Cerebellar cortex (tissue), 1 donor: ENCODE data around the gene PLEKHA4.
"Not testable (repeated sequence)": the region's sequence is repeated elsewhere in the genome, so short reads cannot be mapped to it uniquely, and the experiment has no call there.

Source experiments
- DNase-seq: peaks from one replicate; pipeline ENCODE4 v3.0.0-alpha.2; 2015; ENCODE audit warnings: low spot score

PLEKHA4 gene

DNA sequence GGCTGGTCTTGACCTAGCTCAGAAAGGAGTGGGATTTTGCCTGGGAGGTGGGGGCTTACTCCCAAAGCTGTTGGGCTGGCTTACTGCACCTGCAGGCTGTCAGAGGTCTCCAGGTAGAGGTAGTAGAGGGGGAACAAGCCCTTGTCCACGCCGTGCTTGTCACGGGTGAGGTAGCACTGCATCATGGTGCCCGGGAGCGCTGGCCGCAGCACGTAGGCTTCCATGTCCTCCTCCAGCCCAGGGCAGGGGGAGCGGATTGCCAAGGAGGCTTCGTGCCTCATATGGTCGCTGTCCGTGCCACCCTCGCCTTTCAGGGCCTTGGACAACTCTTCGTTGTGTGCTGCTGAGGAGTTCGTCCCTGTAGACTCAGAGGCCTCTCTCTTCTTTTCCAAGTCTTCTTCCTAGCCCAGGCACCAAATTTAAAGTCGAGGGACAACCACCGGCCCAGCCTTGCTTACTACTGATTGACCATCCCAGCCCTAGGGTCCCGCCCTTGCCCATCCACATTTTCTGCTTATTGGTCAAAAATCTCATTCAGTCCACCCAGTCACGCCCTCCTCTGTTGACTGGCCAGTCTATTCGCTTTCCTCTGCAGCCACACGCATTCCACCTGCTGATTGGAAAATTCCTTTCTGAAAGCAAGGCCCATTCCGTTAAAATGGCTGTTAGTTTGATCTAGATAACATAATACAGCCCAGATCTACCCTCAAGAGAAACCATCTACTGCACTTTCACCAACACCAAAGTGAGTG lies 19.6 kb upstream of the PLEKHA4 start:
- no peak for DNase-seq

DNA sequence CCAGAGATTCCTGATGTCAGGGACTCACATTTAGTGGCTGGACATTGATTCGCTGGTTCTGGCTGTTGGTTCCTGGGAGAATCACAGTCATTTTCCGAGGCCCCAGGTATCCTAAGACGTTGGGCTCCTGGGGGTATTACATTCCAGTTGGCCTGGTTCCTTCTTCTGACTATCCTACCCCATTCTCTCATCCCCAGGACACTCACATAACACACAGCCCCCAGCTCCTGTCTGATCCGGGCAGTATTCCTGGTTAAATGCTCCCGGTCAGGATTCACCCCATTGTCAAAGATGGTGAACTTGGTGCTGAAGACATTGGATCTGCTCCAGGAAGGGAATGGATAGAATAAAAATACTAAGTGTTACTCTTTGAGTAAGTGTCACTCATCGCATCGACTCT lies 15.3 kb upstream of the PLEKHA4 start:
- no peak for DNase-seq

DNA sequence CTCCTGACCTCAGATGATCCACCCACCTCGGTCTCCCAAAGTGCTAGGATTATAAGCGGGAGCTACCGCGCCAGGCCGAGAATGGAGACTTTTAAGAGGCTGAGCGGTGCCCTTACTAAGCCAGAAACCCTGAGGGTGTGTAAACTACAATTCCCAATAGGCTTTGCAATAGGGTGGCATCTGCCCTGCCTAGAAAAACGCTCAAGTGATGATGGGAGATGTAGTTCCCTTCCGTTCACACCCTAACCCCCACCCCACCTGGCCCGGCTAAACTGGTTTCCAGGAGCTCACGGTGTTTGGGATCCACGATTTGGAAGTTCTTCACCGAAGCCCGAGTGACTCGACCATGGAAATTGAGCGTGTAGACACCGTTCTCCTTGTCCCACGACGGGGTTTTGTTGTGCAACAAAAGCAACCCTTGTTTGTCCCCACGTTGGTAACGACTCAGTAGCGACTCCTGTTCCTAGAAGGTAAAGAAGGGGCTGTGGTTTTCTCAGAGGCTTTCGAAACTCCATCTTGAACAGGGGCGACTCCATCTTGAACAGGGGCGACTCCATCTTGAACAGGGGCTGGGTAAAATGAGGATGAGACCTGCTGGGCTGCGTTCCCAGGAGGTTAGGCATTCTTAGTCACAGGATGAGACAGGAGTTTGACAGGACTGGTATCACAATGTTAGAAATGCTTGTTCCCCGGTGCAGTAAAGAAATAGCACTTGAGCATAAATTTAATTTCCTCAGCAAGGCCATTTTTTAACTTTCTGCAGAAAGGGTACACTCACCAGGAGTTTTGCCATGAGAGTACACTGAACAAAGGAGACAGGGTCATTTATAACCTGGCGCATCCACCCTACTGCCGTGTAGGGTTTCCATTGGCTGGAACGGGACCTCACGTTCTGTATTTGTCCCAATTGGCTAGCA lies 13.6 kb upstream of the PLEKHA4 start:
- DNase-seq: peak; percentile 64

DNA sequence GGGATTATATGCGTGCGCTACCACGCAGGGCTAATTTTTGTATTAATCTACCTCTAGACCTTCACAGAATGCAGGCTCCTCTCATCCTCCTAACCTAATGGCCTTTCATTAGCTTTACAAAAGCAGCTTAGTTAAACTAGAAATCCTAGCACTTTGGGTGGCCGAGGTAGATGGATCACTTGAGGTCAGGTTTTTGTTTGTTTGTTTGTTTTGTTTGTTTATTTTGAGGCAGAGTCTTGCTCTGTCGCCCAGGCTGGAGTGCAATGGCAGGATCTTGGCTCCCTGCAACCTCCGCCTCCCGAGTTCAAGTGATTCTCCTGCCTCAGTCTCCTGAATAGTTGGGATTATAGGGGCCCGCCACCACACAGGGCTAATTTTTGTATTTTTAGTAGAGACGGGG lies 11.3 kb upstream of the PLEKHA4 start:
- DNase-seq: not testable (repeated sequence)

DNA sequence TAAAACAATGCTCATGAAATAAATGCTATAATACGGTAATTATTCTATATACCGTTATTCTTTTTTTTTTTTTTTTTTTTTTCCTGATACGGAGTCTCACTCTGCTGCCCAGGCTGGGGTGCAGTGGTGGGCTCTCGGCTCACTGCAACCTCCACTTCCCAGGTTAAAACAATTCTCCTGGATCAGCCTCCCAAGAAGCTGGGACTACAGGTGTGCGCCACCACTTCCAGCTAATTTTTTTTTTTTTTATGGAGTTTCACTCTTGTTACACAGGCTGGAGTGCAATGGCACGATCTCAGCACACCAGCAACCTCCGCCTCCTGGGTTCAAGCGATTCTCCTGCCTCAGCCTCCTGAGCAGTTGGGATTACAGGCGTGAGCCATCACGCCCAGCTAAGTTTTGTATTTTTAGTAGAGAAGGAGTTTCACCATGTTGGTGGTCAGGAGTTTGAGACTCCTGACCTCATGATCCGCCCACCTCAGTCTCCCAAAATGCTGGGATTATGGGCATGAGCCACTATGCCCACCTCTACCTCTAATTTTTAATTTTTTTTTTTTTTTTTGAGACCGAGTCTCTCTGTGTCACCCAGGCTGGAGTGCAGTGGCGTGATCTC lies 10.7 kb upstream of the PLEKHA4 start:
- DNase-seq: no peak

DNA sequence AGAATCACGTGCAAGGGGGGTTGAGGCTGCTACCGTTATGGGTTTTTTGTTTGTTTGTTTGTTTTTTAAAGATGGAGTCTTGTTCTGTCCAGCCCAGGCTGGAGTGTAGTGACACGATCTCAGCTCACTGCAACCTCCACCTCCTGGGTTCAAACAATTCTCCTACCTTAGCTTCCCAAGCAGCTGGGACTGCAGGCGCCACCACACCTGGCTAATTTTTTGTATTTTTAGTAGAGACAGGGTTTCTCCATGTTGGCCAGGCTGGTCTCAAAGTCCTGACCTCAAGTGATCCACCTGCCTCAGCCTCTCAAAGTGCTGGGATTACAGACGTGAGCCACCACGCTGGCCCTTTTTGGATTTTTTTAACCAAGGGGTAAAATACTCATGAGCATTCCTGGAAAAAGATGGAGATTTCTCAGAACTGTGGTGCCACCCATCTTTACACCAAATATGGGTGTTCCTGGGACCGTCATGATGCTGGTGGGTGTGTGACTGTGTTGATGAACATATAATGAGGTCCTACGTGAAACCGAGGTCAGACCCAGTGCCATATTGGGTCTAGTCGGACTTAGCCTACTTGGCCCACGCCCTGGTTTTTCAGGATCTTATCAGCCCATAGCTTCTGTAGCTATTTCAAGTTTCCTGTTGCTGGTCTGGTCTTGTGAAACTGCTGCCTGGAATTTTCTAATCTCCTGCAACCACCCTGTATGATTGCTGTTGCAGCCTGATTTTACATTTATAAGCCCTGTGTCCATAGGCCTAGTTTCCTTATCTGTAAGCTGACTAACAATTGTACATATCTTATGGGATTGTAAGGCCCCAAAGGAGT lies 10.0 kb upstream of the PLEKHA4 start:
- DNase-seq: peak; percentile 30

DNA sequence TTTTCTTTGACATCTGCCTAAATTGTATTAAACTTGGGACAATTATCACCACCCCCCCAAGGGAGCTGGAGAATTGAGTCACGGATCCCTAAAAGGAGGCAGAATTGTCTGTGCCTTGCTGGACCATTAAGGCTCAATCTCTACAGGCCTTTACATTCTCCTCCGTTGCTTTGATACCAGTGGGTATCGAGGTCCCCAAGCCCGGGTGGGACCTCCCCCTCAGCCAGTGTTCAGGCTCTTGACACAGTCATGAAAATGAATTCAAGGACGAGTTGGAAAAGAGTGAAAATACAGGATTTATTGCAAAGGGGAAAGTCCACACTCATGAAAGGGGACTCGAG lies 9.4 kb upstream of the PLEKHA4 start:
- DNase-seq: no peak

DNA sequence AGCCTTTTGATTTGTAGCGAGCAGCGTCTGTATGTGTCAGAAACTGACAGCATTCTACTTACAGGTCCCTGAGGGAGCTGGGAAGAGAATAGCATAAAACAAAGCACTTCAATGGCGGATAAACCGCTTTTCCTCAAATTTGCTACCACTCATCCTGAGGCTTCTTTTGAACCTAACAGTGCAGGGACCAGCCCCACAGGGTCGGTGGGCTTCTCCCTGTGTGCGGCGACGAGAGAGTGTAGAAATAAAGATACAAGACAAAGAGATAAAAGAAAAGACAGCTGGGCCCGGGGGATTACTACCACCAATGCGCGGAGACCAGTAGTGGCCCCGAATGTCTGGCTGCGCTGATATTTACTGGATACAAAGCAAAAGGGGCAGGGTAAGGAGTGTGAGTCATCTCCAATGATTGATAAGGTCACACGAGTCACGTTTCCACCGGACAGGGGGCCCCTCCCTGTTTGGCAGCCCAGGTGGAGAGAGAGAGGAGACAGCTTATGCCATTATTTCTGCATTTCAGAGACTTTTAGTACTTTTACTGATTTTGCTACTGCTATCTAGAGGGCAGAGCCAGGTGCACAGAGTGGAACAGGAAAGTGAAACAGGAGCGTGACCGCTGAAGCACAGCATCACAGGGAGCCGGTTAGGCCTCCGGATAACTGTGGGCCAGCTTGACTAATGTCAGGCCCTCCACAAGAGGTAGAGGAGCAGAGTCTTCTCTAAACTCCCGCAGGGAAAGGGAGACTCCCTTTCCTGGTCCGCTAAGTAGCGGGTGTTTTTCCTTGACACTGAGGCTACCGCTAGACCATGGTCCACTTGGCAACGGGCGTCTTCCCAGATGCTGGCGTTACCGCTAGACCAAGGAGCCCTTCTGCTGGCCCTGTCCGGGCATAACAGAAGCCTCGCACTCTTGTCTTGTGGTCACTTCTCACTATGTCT lies 7.9 kb upstream of the PLEKHA4 start:
- DNase-seq: not testable (repeated sequence)

DNA sequence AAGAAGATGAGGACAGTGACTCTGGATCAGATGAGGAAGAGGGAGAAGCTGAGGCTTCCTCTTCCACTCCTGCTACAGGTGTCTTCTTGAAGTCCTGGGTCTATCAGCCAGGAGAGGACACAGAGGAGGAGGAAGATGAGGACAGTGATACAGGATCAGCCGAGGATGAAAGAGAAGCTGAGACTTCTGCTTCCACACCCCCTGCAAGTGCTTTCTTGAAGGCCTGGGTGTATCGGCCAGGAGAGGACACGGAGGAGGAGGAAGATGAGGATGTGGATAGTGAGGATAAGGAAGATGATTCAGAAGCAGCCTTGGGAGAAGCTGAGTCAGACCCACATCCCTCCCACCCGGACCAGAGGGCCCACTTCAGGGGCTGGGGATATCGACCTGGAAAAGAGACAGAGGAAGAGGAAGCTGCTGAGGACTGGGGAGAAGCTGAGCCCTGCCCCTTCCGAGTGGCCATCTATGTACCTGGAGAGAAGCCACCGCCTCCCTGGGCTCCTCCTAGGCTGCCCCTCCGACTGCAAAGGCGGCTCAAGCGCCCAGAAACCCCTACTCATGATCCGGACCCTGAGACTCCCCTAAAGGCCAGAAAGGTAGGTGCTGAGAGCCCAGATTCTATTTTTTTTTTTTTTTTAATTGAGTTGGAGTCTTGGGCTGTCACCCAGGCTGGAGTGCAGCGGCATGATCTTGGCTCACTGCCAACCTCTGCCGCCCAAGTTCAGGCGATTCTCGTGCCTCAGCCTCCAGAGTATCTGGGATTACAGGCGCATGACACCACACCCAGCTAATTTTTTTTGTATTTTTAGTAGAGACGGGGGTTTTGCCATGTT lies 6.1 kb upstream of the PLEKHA4 start:
- DNase-seq: peak; percentile 33

DNA sequence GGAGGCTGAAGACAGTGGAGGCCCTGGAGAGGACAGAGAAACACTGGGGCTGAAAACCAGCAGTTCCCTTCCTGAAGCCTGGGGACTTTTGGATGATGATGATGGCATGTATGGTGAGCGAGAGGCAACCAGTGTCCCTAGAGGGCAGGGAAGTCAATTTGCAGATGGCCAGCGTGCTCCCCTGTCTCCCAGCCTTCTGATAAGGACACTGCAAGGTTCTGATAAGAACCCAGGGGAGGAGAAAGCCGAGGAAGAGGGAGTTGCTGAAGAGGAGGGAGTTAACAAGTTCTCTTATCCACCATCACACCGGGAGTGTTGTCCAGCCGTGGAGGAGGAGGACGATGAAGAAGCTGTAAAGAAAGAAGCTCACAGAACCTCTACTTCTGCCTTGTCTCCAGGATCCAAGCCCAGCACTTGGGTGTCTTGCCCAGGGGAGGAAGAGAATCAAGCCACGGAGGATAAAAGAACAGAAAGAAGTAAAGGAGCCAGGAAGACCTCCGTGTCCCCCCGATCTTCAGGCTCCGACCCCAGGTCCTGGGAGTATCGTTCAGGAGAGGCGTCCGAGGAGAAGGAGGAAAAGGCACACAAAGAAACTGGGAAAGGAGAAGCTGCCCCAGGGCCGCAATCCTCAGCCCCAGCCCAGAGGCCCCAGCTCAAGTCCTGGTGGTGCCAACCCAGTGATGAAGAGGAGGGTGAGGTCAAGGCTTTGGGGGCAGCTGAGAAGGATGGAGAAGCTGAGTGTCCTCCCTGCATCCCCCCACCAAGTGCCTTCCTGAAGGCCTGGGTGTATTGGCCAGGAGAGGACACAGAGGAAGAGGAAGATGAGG lies 5.3 kb upstream of the PLEKHA4 start:
- DNase-seq: peak; percentile 18

DNA sequence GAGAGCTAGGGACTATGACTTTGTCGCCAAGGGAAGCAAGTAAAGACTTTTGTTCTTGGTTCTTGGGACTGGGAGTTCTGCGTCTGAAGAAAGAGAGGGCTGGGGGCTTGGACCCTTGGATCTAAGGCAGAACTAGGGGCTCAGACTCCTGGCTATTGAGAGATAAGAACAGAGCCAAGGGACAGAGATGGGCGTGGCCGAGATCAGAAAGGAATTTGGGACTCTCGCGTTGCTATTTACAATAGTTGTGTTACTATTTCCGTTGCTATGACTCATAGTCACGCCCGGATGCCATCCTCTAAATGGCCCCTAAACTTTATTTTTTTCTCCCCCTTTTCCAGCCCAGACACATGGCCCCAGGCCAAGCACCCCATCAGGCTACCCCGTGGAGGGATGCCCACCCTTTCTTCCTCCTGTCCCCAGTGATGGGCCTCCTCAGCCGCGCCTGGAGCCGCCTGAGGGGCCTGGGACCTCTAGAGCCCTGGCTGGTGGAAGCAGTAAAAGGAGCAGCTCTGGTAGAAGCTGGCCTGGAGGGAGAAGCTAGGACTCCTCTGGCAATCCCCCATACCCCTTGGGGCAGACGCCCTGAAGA lies 4.6 kb upstream of the PLEKHA4 start:
- peak; percentile 85 for DNase-seq

DNA sequence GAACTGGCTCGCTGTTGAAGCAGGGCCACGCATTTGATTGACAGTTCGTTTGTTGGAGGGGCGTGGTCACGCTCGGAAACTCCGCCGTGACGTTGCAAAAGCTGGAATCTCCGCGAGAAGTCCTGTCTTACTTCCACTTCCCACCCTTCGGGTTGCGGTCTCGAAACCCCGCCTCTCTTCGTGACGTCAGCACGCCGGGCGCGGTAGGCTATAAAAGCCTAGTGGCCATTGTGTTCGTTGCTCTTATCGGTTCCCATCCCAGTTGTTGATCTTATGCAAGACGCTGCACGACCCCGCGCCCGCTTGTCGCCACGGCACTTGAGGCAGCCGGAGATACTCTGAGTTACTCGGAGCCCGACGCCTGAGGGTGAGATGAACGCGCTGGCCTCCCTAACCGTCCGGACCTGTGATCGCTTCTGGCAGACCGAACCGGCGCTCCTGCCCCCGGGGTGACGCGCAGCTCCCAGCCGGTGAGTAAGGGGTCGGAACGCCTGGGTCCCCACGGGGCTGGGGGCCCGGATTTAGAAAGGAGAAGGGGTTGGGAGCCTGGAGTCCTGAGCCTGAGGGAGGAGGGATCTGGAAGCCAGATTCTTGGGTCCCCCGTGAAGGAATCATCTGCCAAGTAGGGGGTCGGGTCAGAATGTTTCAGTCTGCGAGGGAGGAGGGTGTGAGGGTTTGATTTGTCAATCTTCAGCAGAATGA lies 3.9 kb upstream of the PLEKHA4 start, which contains the start of gene PPP1R15A:
Gene PPP1R15A (plus strand): TSS at position 240 of the 702 bp plus-strand sequence. CDS start 813 bp downstream, outside the sequence.
- DNase-seq: peak; percentile 99

DNA sequence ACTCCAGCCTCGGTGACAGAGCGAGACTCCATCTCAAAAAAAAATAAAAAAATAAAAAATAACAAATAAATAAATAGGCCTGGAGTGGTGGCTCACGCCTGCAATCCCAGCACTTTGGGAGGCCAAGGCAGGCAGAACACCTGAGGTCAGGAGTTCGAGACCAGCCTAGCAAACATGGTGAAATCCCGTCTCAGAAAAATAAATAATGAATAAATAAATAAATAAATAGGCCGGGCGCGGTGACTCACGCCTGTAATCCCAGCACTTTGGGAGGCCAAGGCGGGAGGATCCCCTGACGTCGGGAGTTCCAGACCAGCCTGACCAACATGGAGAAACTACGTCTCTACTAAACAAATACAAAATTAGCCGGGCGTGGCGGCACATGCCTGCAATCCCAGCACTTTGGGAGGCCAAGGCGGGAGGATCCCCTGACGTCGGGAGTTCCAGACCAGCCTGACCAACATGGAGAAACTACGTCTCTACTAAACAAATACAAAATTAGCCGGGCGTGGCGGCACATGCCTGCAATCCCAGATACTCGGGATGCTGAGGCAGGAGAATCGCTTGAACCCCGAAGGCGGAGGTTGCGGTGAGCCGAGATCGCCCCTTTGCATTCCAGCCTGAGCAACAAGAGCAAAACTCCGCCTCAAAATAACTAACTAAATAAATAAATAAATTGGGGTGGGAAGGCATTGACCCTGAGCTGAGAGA lies 3.2 kb upstream of the PLEKHA4 start:
- DNase-seq: not testable (repeated sequence)

DNA sequence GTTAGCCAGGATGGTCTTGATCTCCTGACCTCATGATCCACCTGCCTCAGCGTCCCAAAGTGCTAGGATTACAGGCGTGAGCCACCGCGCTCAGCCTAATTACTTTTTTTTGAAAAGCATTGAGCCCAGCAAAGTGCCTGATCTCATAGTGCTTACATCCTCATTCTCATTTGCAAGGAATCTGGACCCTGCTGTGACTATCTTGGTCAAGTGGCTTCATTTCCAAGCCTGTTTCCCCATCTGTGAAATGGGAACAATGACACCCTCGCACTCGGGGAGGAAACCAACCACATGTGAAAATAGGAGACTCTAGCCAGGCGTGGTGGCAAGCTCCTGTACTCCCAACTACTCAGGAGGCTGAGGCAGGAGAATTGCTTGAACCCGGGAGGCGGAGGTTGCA lies 1.6 kb upstream of the PLEKHA4 start:
- no peak for DNase-seq

DNA sequence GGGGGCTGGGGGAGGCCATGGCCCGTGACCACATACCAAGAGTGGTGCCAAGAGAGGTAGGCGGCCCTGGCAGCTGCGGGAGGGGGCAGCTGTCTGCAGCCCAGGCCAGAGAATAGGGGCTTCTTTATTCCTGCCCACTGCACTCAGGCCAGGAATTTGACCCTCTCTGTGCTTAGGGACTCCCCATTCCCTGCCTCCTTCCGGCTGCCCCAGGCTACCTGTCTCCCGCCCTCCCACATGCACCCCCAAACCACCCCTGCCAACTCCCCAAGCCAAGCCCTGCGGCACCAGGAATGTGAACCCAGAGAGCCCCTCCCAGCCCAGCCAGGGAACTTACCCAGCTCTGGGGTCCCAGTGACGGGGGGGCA lies 687 bp downstream of the PLEKHA4 start:
- no peak for DNase-seq

DNA sequence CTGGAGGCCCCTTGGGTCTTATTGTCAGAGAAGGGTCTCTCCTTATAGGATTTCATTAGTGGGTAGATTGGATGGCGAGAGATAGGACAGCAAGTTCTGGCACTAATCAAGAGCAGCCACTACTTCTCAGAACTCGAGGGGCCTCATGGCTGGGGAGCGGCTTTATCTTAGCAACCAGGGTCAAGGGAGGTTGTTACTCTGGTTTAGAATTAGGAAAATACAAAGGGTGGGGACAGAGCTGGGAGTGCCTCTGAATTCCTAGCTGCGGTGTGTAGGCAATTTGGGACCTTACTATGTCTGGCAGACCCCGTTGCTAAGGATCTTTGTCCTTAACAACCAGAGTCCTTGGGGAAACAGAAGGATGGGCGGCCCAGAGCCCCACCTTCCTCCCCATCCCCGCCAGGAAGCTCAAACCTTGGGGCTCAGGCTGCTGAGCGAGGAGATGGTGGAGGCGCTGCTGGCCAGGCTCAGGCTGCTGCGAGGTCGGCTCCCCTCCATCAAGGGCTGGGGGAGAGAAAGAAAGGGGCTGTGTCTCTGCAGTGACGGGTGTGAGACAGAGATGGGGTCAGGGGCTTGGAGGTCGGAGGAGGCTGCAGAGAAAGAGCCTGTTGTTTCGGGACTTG lies 1.2 kb downstream of the PLEKHA4 start:
- no peak for DNase-seq

DNA sequence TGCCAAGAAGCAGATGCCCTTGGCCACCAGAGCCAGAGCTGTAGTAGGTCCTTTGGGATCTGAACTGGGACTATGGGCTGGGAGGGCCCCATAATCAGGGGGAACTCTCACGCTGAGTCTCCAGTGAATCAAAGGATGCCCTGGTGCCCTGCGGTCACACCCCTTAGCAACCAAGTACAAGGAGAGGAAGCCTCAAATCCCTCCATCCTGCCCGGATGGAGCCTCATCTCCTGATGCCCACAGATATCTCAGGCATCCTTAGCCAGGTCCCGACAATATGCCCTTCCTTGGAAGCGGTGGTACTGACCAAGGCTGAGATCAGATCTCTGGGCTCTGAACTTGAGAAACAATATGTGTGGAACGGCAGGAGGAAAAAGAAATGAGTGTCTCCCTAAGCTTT lies 1.7 kb downstream of the PLEKHA4 start:
- no peak for DNase-seq
